Activated naive CD4-positive, alpha-beta T cell treated with anti-CD3 and anti-CD28 coated beads, Interleukin-2, amount 10 ng/mL, durations not matched to agents 7 days and 5 days (primary cell): ENCODE measurements around the gene KAZN.

Experiments
- CTCF ChIA-PET: fragments of 350-600 bp; sonication (Branson Sonifier 250); formaldehyde crosslinking; loops from one replicate; lab custom pipeline; 2021; ENCODE audit warnings: antibody characterized with exemption; lab: Charles Lee
- DNase-seq: peaks from one replicate; pipeline ENCODE4 v3.0.0-alpha.2; 2020
- H3K27ac Mint-ChIP-seq: one replicate; pipeline ENCODE4 v1.8.0; 2021; ENCODE audit warnings: mild to moderate bottlenecking, moderate library complexity, mixed read lengths
- H3K27me3 Mint-ChIP-seq: one replicate; pipeline ENCODE4 v1.8.0; 2021; ENCODE audit warnings: mild to moderate bottlenecking, mixed read lengths
- H3K36me3 Mint-ChIP-seq: one replicate; pipeline ENCODE4 v1.8.0; 2021; ENCODE audit warnings: mixed read lengths
- H3K4me1 Mint-ChIP-seq: one replicate; pipeline ENCODE4 v1.8.0; 2021; ENCODE audit warnings: mixed read lengths
- H3K4me3 Mint-ChIP-seq: one replicate; pipeline ENCODE4 v1.8.0; 2021; ENCODE audit warnings: mild to moderate bottlenecking, moderate library complexity, mixed read lengths
- H3K9me3 Mint-ChIP-seq: one replicate; pipeline ENCODE4 v1.8.0; 2021; ENCODE audit warnings: mixed read lengths

KAZN gene

GRCh38 chr1:14896381-14897079 lies 298.0 kb downstream of the KAZN start:
- Mint-ChIP-seq H3K9me3 (no peaks in the 10 kb centered on the region), H3K4me1 (no peaks in the 10 kb centered on the region), H3K27me3 (peaks cover 12% of the 10 kb centered on the region), H3K27ac (no peak overlapping the region), H3K4me3 (no peak overlapping the region), H3K36me3 (no peaks in the 10 kb centered on the region)
- CTCF ChIA-PET: interaction anchor here (1.3 kb wide), 1 partner anchor 131 kb away, joined by 3 read pairs; no protein-coding TSS in a partner anchor
- DNase-seq: no peak

- Mint-ChIP-seq H3K9me3 (no peaks in the 10 kb centered on the region), H3K4me3 (no peak overlapping the region), H3K27ac (no peak overlapping the region), H3K27me3 (peaks cover 8% of the 10 kb centered on the region), H3K4me1 (no peaks in the 10 kb centered on the region), H3K36me3 (no peaks in the 10 kb centered on the region)
- CTCF ChIA-PET: interaction anchor here (1.3 kb wide), 1 partner anchor 131 kb away, joined by 3 read pairs; no protein-coding TSS in a partner anchor
- DNase-seq: no peak
These were observed 298.6 kb downstream of the KAZN start for GRCh38 chr1:14897080-14897449.

- Mint-ChIP-seq H3K4me1 (no peaks in the 10 kb centered on the region), H3K27me3 (peaks cover 4% of the 10 kb centered on the region), H3K4me3 (no peak overlapping the region), H3K27ac (no peak overlapping the region), H3K36me3 (no peaks in the 10 kb centered on the region), H3K9me3 (no peaks in the 10 kb centered on the region)
- CTCF ChIA-PET: interaction anchor here (0.6 to 1.3 kb wide), 2 partner anchors 130 to 1084 kb away, joined by 3 read pairs; no protein-coding TSS in a partner anchor
- no peak for DNase-seq
These were observed 299.1 kb downstream of the KAZN start for GRCh38 chr1:14897547-14897946.

- no peak overlapping the region for H3K4me3 Mint-ChIP-seq
- DNase-seq: no peak
- no peaks in the 10 kb centered on the region for H3K4me1 Mint-ChIP-seq
- CTCF ChIA-PET: interaction anchor here (0.6 to 0.7 kb wide), 2 partner anchors 129 to 1084 kb away, joined by 3 to 4 read pairs; no protein-coding TSS in a partner anchor
- no peaks in the 10 kb centered on the region for H3K36me3 Mint-ChIP-seq
- H3K9me3 Mint-ChIP-seq: no peaks in the 10 kb centered on the region
- H3K27me3 Mint-ChIP-seq: peaks cover 4% of the 10 kb centered on the region
- no peak overlapping the region for H3K27ac Mint-ChIP-seq
These were observed 299.6 kb downstream of the KAZN start for GRCh38 chr1:14897997-14898645.

- Mint-ChIP-seq H3K27ac (no peak overlapping the region), H3K36me3 (no peaks in the 10 kb centered on the region), H3K27me3 (peaks cover 4% of the 10 kb centered on the region), H3K4me3 (no peak overlapping the region), H3K9me3 (no peaks in the 10 kb centered on the region), H3K4me1 (no peaks in the 10 kb centered on the region)
- no peak for DNase-seq
- CTCF ChIA-PET: no interaction called here
These were observed 301.2 kb downstream of the KAZN start for GRCh38 chr1:14899686-14900085.

GRCh38 chr1:14901371-14901954 lies 303.0 kb downstream of the KAZN start:
- peaks cover 4% of the 10 kb centered on the region for H3K27me3 Mint-ChIP-seq
- H3K4me1 Mint-ChIP-seq: no peaks in the 10 kb centered on the region
- H3K27ac Mint-ChIP-seq: no peak overlapping the region
- H3K36me3 Mint-ChIP-seq: no peaks in the 10 kb centered on the region
- CTCF ChIA-PET: no interaction called here
- no peak overlapping the region for H3K4me3 Mint-ChIP-seq
- no peaks in the 10 kb centered on the region for H3K9me3 Mint-ChIP-seq
- no peak for DNase-seq

- Mint-ChIP-seq H3K36me3 (no peaks in the 10 kb centered on the region), H3K27me3 (peaks cover 8% of the 10 kb centered on the region), H3K4me3 (no peak overlapping the region), H3K9me3 (no peaks in the 10 kb centered on the region), H3K4me1 (no peaks in the 10 kb centered on the region), H3K27ac (no peak overlapping the region)
- no peak for DNase-seq
- CTCF ChIA-PET: no interaction called here
These were observed 305.4 kb downstream of the KAZN start for GRCh38 chr1:14903922-14904321.

GRCh38 chr1:14906665-14907064 lies 308.2 kb downstream of the KAZN start:
- no peaks in the 10 kb centered on the region for H3K36me3 Mint-ChIP-seq
- H3K4me3 Mint-ChIP-seq: no peak overlapping the region
- H3K27me3 Mint-ChIP-seq: peaks cover 4% of the 10 kb centered on the region
- no peak for DNase-seq
- H3K9me3 Mint-ChIP-seq: no peaks in the 10 kb centered on the region
- no peaks in the 10 kb centered on the region for H3K4me1 Mint-ChIP-seq
- CTCF ChIA-PET: interaction anchor here (1.7 kb wide), 1 partner anchor 121 kb away, joined by 6 read pairs; no protein-coding TSS in a partner anchor
- H3K27ac Mint-ChIP-seq: no peak overlapping the region

- no peak overlapping the region for H3K27ac Mint-ChIP-seq
- H3K4me1 Mint-ChIP-seq: no peaks in the 10 kb centered on the region
- no peak for DNase-seq
- peaks cover 4% of the 10 kb centered on the region for H3K27me3 Mint-ChIP-seq
- H3K9me3 Mint-ChIP-seq: no peaks in the 10 kb centered on the region
- no peaks in the 10 kb centered on the region for H3K36me3 Mint-ChIP-seq
- CTCF ChIA-PET: interaction anchor here (1.7 kb wide), 1 partner anchor 120 kb away, joined by 6 read pairs; no protein-coding TSS in a partner anchor
- no peak overlapping the region for H3K4me3 Mint-ChIP-seq
These were observed 308.9 kb downstream of the KAZN start for GRCh38 chr1:14907416-14907815.

GRCh38 chr1:14909273-14909672 lies 310.8 kb downstream of the KAZN start:
- Mint-ChIP-seq H3K27me3 (peaks cover 4% of the 10 kb centered on the region), H3K36me3 (no peaks in the 10 kb centered on the region), H3K27ac (no peak overlapping the region), H3K9me3 (no peaks in the 10 kb centered on the region), H3K4me1 (no peaks in the 10 kb centered on the region), H3K4me3 (no peak overlapping the region)
- DNase-seq: no peak
- CTCF ChIA-PET: no interaction called here

GRCh38 chr1:14909920-14910460 lies 311.5 kb downstream of the KAZN start:
- Mint-ChIP-seq H3K4me1 (no peaks in the 10 kb centered on the region), H3K9me3 (no peaks in the 10 kb centered on the region), H3K27ac (no peak overlapping the region), H3K27me3 (peaks cover 4% of the 10 kb centered on the region), H3K36me3 (no peaks in the 10 kb centered on the region), H3K4me3 (no peak overlapping the region)
- no peak for DNase-seq
- CTCF ChIA-PET: no interaction called here

- Mint-ChIP-seq H3K4me3 (no peak overlapping the region), H3K27ac (no peak overlapping the region), H3K27me3 (peaks cover 8% of the 10 kb centered on the region), H3K4me1 (no peaks in the 10 kb centered on the region), H3K36me3 (no peaks in the 10 kb centered on the region), H3K9me3 (no peaks in the 10 kb centered on the region)
- CTCF ChIA-PET: no interaction called here
- DNase-seq: no peak
These were observed 312.7 kb downstream of the KAZN start for GRCh38 chr1:14910984-14911721.

GRCh38 chr1:14912839-14913481 lies 314.5 kb downstream of the KAZN start:
- peaks cover 4% of the 10 kb centered on the region for H3K27me3 Mint-ChIP-seq

More at GRCh38 chr1:14912839-14913481, 314.5 kb downstream of the KAZN start:
- no peak for DNase-seq
- Mint-ChIP-seq H3K4me3 (no peak overlapping the region), H3K36me3 (no peaks in the 10 kb centered on the region), H3K4me1 (no peaks in the 10 kb centered on the region), H3K9me3 (no peaks in the 10 kb centered on the region), H3K27ac (no peak overlapping the region)
- CTCF ChIA-PET: interaction anchor here (0.9 kb wide), 1 partner anchor 115 kb away, joined by 4 read pairs; no protein-coding TSS in a partner anchor
